IMR-90 (cell line): Measurements from ENCODE around the gene FAM151B. TPM values are rescaled to one million over a fixed set of nuclear protein-coding genes. Genes with fewer than 3 reads are reported as not detected.

Experiments used
- ATAC-seq: fragments of 200-7000 bp; cut with Tn5 transposase; 2 replicates; pipeline ENCODE4 v1.9.1; 2020; ENCODE audit warnings: low read depth, mild to moderate bottlenecking, moderate library complexity
- BruUV-seq: library from RNA; stranded (reverse); fragments of 400-500 nt; replicated peaks from 2 replicates; lab custom pipeline; 2021; lab: Mats Ljungman, UMichigan
- CTCF ChIA-PET: fragments of 300-600 bp; formaldehyde crosslinking; extraction: SDS; loops from one replicate; lab custom pipeline; 2021; ENCODE audit warnings: antibody characterized with exemption; lab: Yijun Ruan, JAX
- POLR2A ChIA-PET: fragments of 300-600 bp; sonication (Branson Sonifier 250); formaldehyde crosslinking; loops from one replicate; lab custom pipeline; 2022; ENCODE audit warnings: antibody characterized with exemption; ENCODE audit not compliant: unreplicated experiment; lab: Charles Lee
- DNase-seq: peaks from one replicate; pipeline ENCODE4 v3.0.0; 2013
- H2AFZ ChIP-seq: replicated peaks from 2 replicates; pipeline ENCODE3; 2013; ENCODE audit warnings: low read length, mild to moderate bottlenecking; ENCODE audit not compliant: poor library complexity
- H2AK5ac ChIP-seq: 2 replicates; pipeline ENCODE4 v1.6.1; 2013; ENCODE audit warnings: low read depth, low read length, inconsistent platforms
- H2AK9ac ChIP-seq: replicated peaks from 2 replicates; pipeline ENCODE3; 2013; ENCODE audit warnings: mild to moderate bottlenecking, low read depth, low read length, moderate library complexity; ENCODE audit not compliant: poor library complexity
- H2BK120ac ChIP-seq: 2 replicates; pipeline ENCODE4 v1.6.1; 2013; ENCODE audit warnings: low read depth, low read length, inconsistent platforms
- H2BK15ac ChIP-seq: 3 replicates; pipeline ENCODE4 v1.6.1; 2013; ENCODE audit warnings: low read depth, low read length, inconsistent platforms
- H2BK20ac ChIP-seq: 2 replicates; pipeline ENCODE4 v1.6.1; 2013; ENCODE audit warnings: low read depth, mild to moderate bottlenecking, inconsistent platforms, low read length, moderate library complexity
- H2BK5ac ChIP-seq: 2 replicates; pipeline ENCODE4 v1.6.1; 2013; ENCODE audit warnings: mild to moderate bottlenecking, low read depth, low read length, inconsistent platforms; ENCODE audit not compliant: poor library complexity, severe bottlenecking
- H3K14ac ChIP-seq: replicated peaks from 2 replicates; pipeline ENCODE4 v1.6.1; 2013; ENCODE audit warnings: low read depth, low read length, inconsistent platforms
- H3K18ac ChIP-seq: 2 replicates; pipeline ENCODE4 v1.6.1; 2013; ENCODE audit warnings: low read depth, low read length, control low read depth
- H3K23ac ChIP-seq: 2 replicates; pipeline ENCODE4 v1.6.1; 2013; ENCODE audit warnings: low read depth, low read length, inconsistent platforms
- H3K27ac ChIP-seq: 2 replicates; pipeline ENCODE4 v1.5.1; 2013; ENCODE audit warnings: mild to moderate bottlenecking, control low read depth, low read length; ENCODE audit not compliant: insufficient read depth
- H3K27me3 ChIP-seq: 2 replicates; pipeline ENCODE4 v1.6.1; 2013; ENCODE audit warnings: low read length; ENCODE audit not compliant: control insufficient read depth, insufficient read depth
- H3K36me3 ChIP-seq: 2 replicates; pipeline ENCODE4 v1.6.1; 2013; ENCODE audit warnings: low read length, mixed read lengths; ENCODE audit not compliant: control insufficient read depth, insufficient read depth
- H3K4ac ChIP-seq: 2 replicates; pipeline ENCODE4 v1.6.1; 2013; ENCODE audit warnings: low read depth, low read length, inconsistent platforms
- H3K4me1 ChIP-seq: 2 replicates; pipeline ENCODE4 v1.6.1; 2013; ENCODE audit warnings: low read length, mixed read lengths; ENCODE audit not compliant: control insufficient read depth, insufficient read depth
- H3K4me2 ChIP-seq: 2 replicates; pipeline ENCODE4 v1.6.1; 2013; ENCODE audit warnings: low read depth, mild to moderate bottlenecking, control low read depth, low read length, moderate library complexity
- H3K4me3 ChIP-seq: 2 replicates; pipeline ENCODE4 v1.5.1; 2013; ENCODE audit warnings: low read depth, mild to moderate bottlenecking, control low read depth, low read length, moderate library complexity; ENCODE audit not compliant: insufficient read depth
- H3K56ac ChIP-seq: 2 replicates; pipeline ENCODE4 v1.6.1; 2013; ENCODE audit warnings: low read length, inconsistent platforms; ENCODE audit not compliant: insufficient read depth; ENCODE audit errors: extremely low read depth
- H3K79me1 ChIP-seq, 2 experiments: 2 replicates each; pipeline ENCODE4 v1.6.1; 2013; ENCODE audit warnings: low read length in 2 of 2, inconsistent platforms in 1 of 2, low read depth in 1 of 2
- H3K9ac ChIP-seq: 2 replicates; pipeline ENCODE4 v1.6.1; 2013; ENCODE audit warnings: low read depth, low read length, control low read depth
- H3K9me1 ChIP-seq: 2 replicates; pipeline ENCODE4 v1.6.1; 2013; ENCODE audit warnings: low read length, inconsistent platforms; ENCODE audit not compliant: insufficient read depth
- H3K9me3 ChIP-seq: 2 replicates; pipeline ENCODE4 v1.6.1; 2013; ENCODE audit warnings: low read length; ENCODE audit not compliant: control insufficient read depth, insufficient read depth
- H4K20me1 ChIP-seq: 2 replicates; pipeline ENCODE4 v1.6.1; 2013; ENCODE audit warnings: low read length, inconsistent platforms; ENCODE audit not compliant: insufficient read depth
- H4K5ac ChIP-seq: 2 replicates; pipeline ENCODE4 v1.6.1; 2013; ENCODE audit warnings: mild to moderate bottlenecking, low read depth, low read length, control low read depth
- H4K8ac ChIP-seq, 2 experiments: 2 replicates each; pipeline ENCODE4 v1.6.1; 2013; ENCODE audit warnings: low read depth in 2 of 2, low read length in 2 of 2, control low read depth in 1 of 2, inconsistent platforms in 1 of 2
- H4K91ac ChIP-seq: 2 replicates; pipeline ENCODE4 v1.6.1; 2013; ENCODE audit warnings: low read depth, low read length, inconsistent platforms; ENCODE audit not compliant: insufficient read depth
- BHLHE40 ChIP-seq: fragments of 150-350 bp; IDR thresholded peaks from 2 replicates; pipeline ENCODE4 v1.6.1; 2016; ENCODE audit warnings: mild to moderate bottlenecking, low read depth, low read length
- CEBPB ChIP-seq: IDR thresholded peaks from 2 replicates; pipeline ENCODE4 v1.6.1; 2012; ENCODE audit warnings: low read depth, low read length, improper control_type of control experiment
- CHD1 ChIP-seq: IDR thresholded peaks from 2 replicates; pipeline ENCODE4 v1.6.1; 2012; ENCODE audit warnings: low read depth, low read length, improper control_type of control experiment
- CTCF ChIP-seq: conservative IDR thresholded peaks from 2 replicates; pipeline ENCODE4 v1.5.1; 2012; ENCODE audit warnings: mild to moderate bottlenecking, low read depth, low read length, improper control_type of control experiment
- ELK1 ChIP-seq: fragments of 150-350 bp; IDR thresholded peaks from 2 replicates; pipeline ENCODE4 v1.6.1; 2016; ENCODE audit warnings: low read depth, mild to moderate bottlenecking, low read length, moderate library complexity, borderline replicate concordance
- FOS ChIP-seq: fragments of 150-350 bp; IDR thresholded peaks from 2 replicates; pipeline ENCODE4 v1.6.1; 2016; ENCODE audit warnings: low read depth, low read length
- MAFK ChIP-seq: IDR thresholded peaks from 2 replicates; pipeline ENCODE4 v1.6.1; 2012; ENCODE audit warnings: low read depth, low read length, improper control_type of control experiment
- MAZ ChIP-seq: IDR thresholded peaks from 2 replicates; pipeline ENCODE4 v1.6.1; 2012; ENCODE audit warnings: low read depth, mild to moderate bottlenecking, low read length, improper control_type of control experiment, moderate library complexity, borderline replicate concordance
- MXI1 ChIP-seq: IDR thresholded peaks from 2 replicates; pipeline ENCODE4 v1.6.1; 2012; ENCODE audit warnings: low read depth, mild to moderate bottlenecking, low read length, moderate library complexity, borderline replicate concordance
- NFE2L2 ChIP-seq: fragments of 150-350 bp; IDR thresholded peaks from 2 replicates; pipeline ENCODE4 v1.6.1; 2016; ENCODE audit warnings: low read depth, mild to moderate bottlenecking, low read length
- POLR2A ChIP-seq: IDR thresholded peaks from 2 replicates; pipeline ENCODE4 v1.6.1; 2012; ENCODE audit warnings: mild to moderate bottlenecking, low read depth, low read length
- RAD21 ChIP-seq: IDR thresholded peaks from 2 replicates; pipeline ENCODE4 v1.6.1; 2012; ENCODE audit warnings: low read length, improper control_type of control experiment
- RCOR1 ChIP-seq: IDR thresholded peaks from 2 replicates; pipeline ENCODE4 v1.6.1; 2012; ENCODE audit warnings: mild to moderate bottlenecking, low read length, improper control_type of control experiment; ENCODE audit not compliant: insufficient replicate concordance
- RFX5 ChIP-seq: IDR thresholded peaks from 2 replicates; pipeline ENCODE4 v1.8.0; 2012; ENCODE audit warnings: low read depth, mild to moderate bottlenecking, low read length, moderate library complexity
- SMC3 ChIP-seq: fragments of 150-350 bp; IDR thresholded peaks from 2 replicates; pipeline ENCODE4 v1.6.1; 2016; ENCODE audit warnings: low read depth, mild to moderate bottlenecking, antibody characterized with exemption, low read length, moderate library complexity
- USF2 ChIP-seq: fragments of 150-350 bp; IDR thresholded peaks from 2 replicates; pipeline ENCODE4 v1.6.1; 2017; ENCODE audit warnings: mild to moderate bottlenecking, antibody characterized with exemption, low read length, low read depth
- WGBS, 2 experiments: methylation state at CpG; one replicate each; pipeline versions ENCODE4 v1.1.5 to v1.1.7; 2013; ENCODE audit warnings: missing lambda C conversion rate in 2 of 2; ENCODE audit not compliant: insufficient read length in 1 of 2; ENCODE audit errors: extremely low coverage in 2 of 2; 5-methylcytosine and 5-hydroxymethylcytosine counted together
- dilution Hi-C: fragments of 300-500 bp; cut with HindIII; formaldehyde crosslinking; loops from one replicate; pipeline ENCODE4 v1.14.3; 2018; ENCODE audit warnings: low sequenced_read_pairs; ENCODE audit not compliant: unreplicated experiment
- in situ Hi-C: fragments of 300-500 bp; cut with MboI; formaldehyde crosslinking; loops from 3 replicates; pipeline ENCODE4 v1.14.3; 2019; ENCODE audit warnings: low sequenced_read_pairs, inconsistent platforms, mixed read lengths
- intact Hi-C: fragments of 100-400 bp; cut with micrococcal nuclease; formaldehyde crosslinking; loops from 2 replicates; pipeline ENCODE4 v1.10.0; 2022
- polyA plus RNA-seq, 3 experiments: library from polyadenylated mRNA; depleted of rRNA; stranded (reverse); fragments of >200 nt; gene quantifications; 2 replicates each; pipeline ENCODE4 v1.2.3, GENCODE V29; 2012; ENCODE audit warnings: low replicate concordance in 1 of 3
- total RNA-seq: library from RNA; depleted of rRNA; stranded (reverse); fragments of >200 nt; gene quantifications from 2 replicates; pipeline ENCODE4 v1.2.3, GENCODE V29; 2012

FAM151B gene
- total and polyA plus RNA-seq, 2 of the 4 experiments (the other 2 are of a cell fraction) = 1.0 to 2.9 TPM

- CTCF ChIA-PET = no interaction called here
- H3K18ac ChIP-seq = no peak overlapping the region
- no peak overlapping the region for H4K5ac ChIP-seq
- POLR2A ChIA-PET = no interaction called here
- no peak overlapping the region for H3K27ac ChIP-seq
- H2BK15ac ChIP-seq = no peak overlapping the region
- no peak overlapping the region for H3K9ac ChIP-seq
- H3K9me3 ChIP-seq = no peaks in the 10 kb centered on the region
- H3K27me3 ChIP-seq = no peaks in the 10 kb centered on the region
- H4K91ac ChIP-seq = no peak overlapping the region
- H2BK120ac ChIP-seq = no peak overlapping the region
- no peak overlapping the region for H3K4me2 ChIP-seq
- ATAC-seq = 0 out of 2 replicates have a peak, but pooled peaks have one; percentile 24
- no peak overlapping the region for H2BK5ac ChIP-seq
- dilution Hi-C loops = no loop called here
- intact Hi-C loops = no loop called here
- no peaks in the 10 kb centered on the region for H3K4me1 ChIP-seq
- H3K79me1 ChIP-seq = no peaks in the 10 kb centered on the region
- no peak overlapping the region for H3K23ac ChIP-seq
- no TSS peak for BruUV-seq
- no peaks in the 10 kb centered on the region for H3K36me3 ChIP-seq
- no peak overlapping the region for H2BK20ac ChIP-seq
- no CpG with 5 or more reads among the region's 3 CpGs for WGBS, 2 experiments
- H3K56ac ChIP-seq = no peak overlapping the region
- H4K20me1 ChIP-seq = no peaks in the 10 kb centered on the region
- in situ Hi-C loops = no loop called here
- no peak overlapping the region for H4K8ac ChIP-seq
- H2AFZ ChIP-seq = no peak overlapping the region
- H3K14ac ChIP-seq = no peak overlapping the region
- DNase-seq = no peak
- H3K4ac ChIP-seq = no peak overlapping the region
- H2AK5ac ChIP-seq = no peak overlapping the region
- no peak overlapping the region for H3K4me3 ChIP-seq
- no peaks in the 10 kb centered on the region for H3K9me1 ChIP-seq
- TF ChIP-seq RFX5 = no peak
- no peak for TF ChIP-seq USF2
- no peak for TF ChIP-seq MXI1
- TF ChIP-seq RAD21 = no peak
- no peak for TF ChIP-seq ELK1
- no peak for TF ChIP-seq BHLHE40
- no peak for TF ChIP-seq SMC3
- TF ChIP-seq CTCF = no peak
- no peak for TF ChIP-seq CEBPB
- TF ChIP-seq MAFK = no peak
- TF ChIP-seq POLR2A = no peak
- TF ChIP-seq FOS = no peak
- no peak for TF ChIP-seq NFE2L2
- TF ChIP-seq RCOR1 = no peak
- TF ChIP-seq CHD1 = no peak
- TF ChIP-seq MAZ = no peak
- H2AK9ac ChIP-seq = no peak overlapping the region
Measured at GRCh38 chr5:80591352-80591751, 103.5 kb downstream of the FAM151B start.
